ENCODE results near the gene DAW1. TPM values are rescaled to one million over a fixed set of nuclear protein-coding genes. Genes with fewer than 3 reads are reported as not detected.

Gene DAW1
- polyA plus RNA-seq, 3 donors: 0.45 to 0.72 (median 0.65) TPM

DNA sequence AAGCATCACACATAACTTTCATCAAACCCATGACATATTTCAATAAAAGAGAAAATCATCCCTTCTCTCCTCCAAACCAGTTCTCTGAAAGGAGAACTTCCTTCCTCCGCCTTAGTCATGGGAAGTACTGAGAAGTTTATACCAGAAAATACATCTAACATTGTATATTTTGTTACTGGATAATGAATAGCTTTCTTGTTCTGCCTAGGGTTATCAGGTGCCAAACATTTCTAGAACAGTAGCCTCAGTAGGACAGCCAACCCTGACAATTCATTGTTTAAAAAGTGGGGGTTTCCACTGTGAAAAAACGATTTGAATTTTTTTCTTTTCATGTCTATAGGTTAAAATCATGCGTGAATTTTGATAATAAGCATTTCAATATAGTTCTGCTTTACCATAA, 16.0 kb upstream of the DAW1 start:
- DNase-seq (ENCODE audit: extremely low read depth in 1 of 11, low read depth in 9 of 11, low spot score in 4 of 11): no peak

- DNase-seq (ENCODE audit: extremely low read depth in 1 of 11, low read depth in 9 of 11, low spot score in 4 of 11): no peak
Measured at GRCh38 chr2:227856697-227857096, 14.7 kb upstream of the DAW1 start.

DNA sequence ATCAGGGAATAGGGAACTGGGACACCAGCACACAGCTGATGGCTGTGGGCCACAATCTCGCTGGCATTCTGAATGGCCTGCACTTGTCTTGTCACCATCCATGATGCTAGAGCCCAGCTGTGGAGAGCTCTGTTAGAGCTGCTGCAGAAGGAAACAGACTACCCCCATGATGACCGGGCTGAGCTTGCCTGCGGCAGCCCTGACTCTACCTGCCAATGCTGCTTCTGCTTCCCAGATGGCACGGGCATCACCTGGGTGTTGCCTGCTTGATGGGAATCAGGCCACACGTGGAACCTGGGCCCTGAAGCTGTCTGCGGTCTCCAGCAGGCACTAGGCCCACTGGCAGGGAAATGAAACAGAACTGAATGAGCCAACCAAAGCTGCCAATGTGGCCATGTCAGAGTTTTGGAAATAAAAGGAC, 11.2 kb upstream of the DAW1 start:
- no peak for DNase-seq (ENCODE audit: extremely low read depth in 1 of 11, low read depth in 9 of 11, low spot score in 4 of 11)

- DNase-seq (ENCODE audit: extremely low read depth in 1 of 11, low read depth in 9 of 11, low spot score in 4 of 11): no peak
Measured at GRCh38 chr2:227861011-227861410, 10.4 kb upstream of the DAW1 start.

- peak in 3 of 11 donors; percentile 12 to 36 (median 22) for DNase-seq (ENCODE audit: extremely low read depth in 1 of 11, low read depth in 9 of 11, low spot score in 4 of 11)
Measured at GRCh38 chr2:227862227-227862740, 9.1 kb upstream of the DAW1 start.

- no peak for DNase-seq (ENCODE audit: extremely low read depth in 1 of 11, low read depth in 9 of 11, low spot score in 4 of 11)
Measured at GRCh38 chr2:227862741-227863588, 8.5 kb upstream of the DAW1 start.

DNA sequence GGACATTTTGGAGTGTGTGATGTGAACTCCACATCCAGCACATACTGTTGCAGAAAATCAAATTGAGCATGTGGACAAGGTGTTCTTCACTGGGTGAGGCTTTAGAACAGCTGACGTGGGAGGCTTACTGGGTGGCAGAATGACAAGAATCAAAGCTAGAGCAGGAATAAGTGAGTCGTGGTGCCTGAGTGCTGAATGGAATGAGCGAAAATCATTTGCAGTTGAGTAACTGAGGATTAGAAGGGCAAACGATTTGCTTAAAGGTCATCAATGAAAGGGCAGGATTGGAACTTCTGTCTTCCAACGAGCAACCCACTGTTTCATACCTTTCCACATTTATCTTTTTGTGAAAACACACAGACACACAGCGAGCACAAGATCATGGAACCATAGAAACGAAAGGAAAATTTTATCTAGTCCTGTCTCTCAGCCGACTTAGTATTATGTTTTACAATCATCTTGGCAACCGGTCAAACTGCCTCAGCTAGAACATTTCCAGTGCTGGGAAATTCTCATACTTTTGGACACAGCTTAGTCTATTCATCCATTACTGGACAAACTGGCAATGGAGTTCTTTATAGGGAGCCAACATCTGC, 7.2 kb upstream of the DAW1 start:
- DNase-seq (ENCODE audit: extremely low read depth in 1 of 11, low read depth in 9 of 11, low spot score in 4 of 11): no peak

DNA sequence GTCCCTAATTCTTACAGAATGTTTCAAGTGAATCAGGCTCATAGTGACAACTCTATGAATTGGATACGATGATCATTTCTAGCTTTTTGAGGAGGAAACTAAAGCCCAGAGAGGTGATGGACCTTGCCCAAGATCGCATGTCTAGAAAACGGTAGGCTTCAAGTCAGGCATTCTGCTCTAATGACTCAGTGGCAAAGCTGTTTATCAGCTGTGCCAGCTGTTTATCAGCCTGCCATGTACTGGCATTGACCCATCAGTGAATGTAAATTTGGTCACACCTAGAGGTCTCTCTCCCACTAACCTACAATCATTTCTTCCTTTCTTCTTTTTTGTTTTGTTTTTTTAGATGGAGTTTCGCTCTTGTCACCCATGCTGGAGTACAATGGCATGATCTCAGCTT, 6.1 kb upstream of the DAW1 start:
- no peak for DNase-seq (ENCODE audit: extremely low read depth in 1 of 11, low read depth in 9 of 11, low spot score in 4 of 11)

DNA sequence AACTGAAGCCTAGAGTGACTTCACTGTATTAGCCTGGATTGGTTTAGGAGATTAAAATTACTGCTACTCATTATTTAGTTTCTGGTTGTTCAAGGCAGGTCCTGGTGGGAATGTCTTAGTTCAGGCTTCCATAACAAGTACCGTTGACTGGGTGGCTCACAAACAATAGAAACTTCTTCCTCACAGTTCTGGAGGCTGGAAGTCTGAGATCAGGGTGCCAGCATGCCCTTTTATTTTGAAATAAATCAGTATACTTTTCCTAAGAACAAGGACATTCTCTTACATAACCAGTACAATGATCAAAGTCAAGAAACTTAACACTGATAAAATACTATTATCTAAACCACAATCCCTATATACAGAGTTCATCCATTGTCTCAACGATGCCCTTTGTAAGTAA, 4.0 kb upstream of the DAW1 start:
- no peak for DNase-seq (ENCODE audit: extremely low read depth in 1 of 11, low read depth in 9 of 11, low spot score in 4 of 11)

DNA sequence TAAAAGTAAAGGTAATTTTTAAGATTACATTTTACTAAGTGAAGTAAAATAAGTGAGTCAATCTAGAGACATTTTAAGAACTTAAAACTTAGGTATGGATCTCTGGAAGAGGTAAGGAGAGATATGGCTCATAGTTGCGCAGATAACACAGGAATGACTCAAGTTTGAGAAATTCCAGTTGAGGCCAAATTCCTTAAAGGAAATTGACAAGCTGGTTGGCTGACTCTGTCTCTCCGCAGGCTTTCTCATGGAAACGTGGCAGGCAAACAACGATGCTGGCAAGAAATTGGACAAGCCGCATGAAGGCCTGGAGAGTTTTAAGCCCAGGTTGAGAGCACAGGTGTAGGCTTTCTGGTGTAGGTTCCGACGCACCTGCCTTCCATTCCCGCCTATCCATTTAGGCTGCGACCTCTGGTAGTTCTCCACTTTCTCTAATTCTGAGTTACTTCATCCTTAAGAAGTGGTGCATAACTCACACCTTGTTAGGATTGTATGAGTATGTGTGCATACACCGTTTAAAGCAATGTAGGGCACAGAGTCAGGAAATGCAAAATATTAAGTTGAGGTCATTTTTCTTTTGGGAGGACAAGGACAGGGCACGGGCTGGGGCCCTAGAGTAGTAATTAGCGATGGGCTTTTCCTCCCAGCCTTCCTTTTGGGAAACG, 589 bp upstream of the DAW1 start:
- no peak for DNase-seq (ENCODE audit: extremely low read depth in 1 of 11, low read depth in 9 of 11, low spot score in 4 of 11)

- no peak for DNase-seq (ENCODE audit: extremely low read depth in 1 of 11, low read depth in 9 of 11, low spot score in 4 of 11)
Measured at GRCh38 chr2:227872676-227873075, 1.2 kb downstream of the DAW1 start.

DNA sequence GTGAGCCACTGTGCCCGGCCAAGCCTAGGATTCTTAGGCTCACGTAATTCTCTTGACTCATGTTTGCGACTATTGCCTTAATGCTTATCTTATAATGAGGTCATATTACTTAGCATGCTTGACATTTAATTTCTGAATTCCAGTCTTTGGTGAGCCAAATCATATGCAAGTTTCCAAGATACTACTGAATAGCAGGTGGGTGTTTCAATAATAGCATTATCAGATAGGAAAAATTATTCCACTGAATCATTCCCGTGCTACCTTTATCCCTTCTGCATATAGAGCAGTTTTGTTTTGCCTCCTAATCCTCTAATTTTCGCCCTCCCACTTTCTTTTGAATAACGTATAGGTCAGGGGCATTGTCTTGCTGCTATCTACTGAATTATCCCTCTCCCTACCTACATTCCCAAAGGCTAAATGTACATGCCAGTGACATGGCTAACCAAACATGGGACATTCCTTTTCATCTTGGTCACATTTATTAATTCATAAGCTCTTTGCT, 4.9 kb downstream of the DAW1 start:
- no peak for DNase-seq (ENCODE audit: extremely low read depth in 1 of 11, low read depth in 9 of 11, low spot score in 4 of 11)

GRCh38 chr2:227877421-227878310, 6.2 kb downstream of the DAW1 start:
- DNase-seq (ENCODE audit: extremely low read depth in 1 of 11, low read depth in 9 of 11, low spot score in 4 of 11): no peak

DNA sequence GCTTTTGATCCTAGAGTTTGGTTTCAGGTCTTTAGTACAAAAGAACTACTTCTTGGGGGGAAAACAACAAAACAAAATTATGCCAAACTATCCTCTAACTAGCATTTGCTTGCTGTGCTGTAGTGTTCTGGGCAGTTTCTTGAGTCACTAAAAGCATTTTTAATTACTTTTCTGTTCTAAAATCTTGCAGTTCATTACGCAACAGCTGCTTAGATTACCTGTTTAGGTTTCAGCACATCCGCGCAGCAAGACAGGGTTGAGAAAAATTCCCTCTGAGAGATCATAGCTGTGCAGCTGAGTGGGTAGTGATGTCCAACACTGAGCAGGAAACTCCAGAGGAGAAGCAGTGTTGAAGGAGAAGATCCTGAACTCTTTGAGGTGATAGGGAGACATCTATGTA, 9.0 kb downstream of the DAW1 start:
- DNase-seq (ENCODE audit: extremely low read depth in 1 of 11, low read depth in 9 of 11, low spot score in 4 of 11): no peak

GRCh38 chr2:227881866-227882517, 10.6 kb downstream of the DAW1 start:
- DNase-seq (ENCODE audit: extremely low read depth in 1 of 11, low read depth in 9 of 11, low spot score in 4 of 11): no peak

GRCh38 chr2:227884511-227884947, 13.1 kb downstream of the DAW1 start:
- peak in 7 of 11 donors; percentile 8 to 43 (median 25) for DNase-seq (ENCODE audit: extremely low read depth in 1 of 11, low read depth in 9 of 11, low spot score in 4 of 11)

DNA sequence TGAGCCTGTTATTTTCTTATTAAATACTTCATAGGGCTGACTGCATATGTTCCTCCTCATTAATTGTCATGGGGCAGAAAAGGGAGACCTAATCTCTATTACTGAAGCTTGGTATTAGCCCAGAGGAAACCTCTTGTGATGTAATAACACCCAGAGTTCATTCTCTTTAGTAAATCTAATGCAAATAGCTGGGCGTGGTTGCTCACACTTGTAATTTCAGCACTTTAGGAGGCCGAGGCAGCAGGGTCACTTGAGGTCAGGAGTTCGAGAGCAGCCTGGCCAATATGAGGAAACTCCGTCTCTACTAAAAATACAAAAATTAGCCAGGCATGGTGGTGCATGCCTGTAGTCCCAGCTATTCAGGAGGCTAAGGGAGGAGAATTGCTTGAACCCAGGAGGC, 14.7 kb downstream of the DAW1 start:
- DNase-seq (ENCODE audit: extremely low read depth in 1 of 11, low read depth in 9 of 11, low spot score in 4 of 11): no peak

DNA sequence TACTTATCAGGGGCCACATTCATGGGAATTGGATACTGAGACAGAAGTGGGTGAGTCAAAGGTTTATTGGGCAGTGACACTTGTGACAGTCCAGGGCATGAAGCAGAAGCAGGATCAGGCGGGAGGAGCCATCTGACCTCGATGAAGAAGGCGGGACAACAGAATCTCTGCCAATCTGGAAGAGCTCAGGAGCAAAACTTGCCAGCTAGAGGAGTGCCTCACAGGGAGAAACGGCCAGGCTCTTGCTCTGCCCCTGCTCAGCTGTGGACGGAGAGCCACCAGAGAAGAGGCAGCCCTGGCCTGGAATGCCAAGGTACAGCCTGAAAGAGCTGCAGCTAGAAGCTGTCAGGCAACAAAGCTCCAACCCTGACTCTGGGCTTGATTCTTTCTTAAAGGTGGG, 16.9 kb downstream of the DAW1 start:
- no peak for DNase-seq (ENCODE audit: extremely low read depth in 1 of 11, low read depth in 9 of 11, low spot score in 4 of 11)
